Erythroblast (primary cell): ENCODE results near the gene SEPTIN2.

Experiments
- GATA1 ChIP-seq: IDR thresholded peaks from 2 replicates; pipeline ENCODE4 v1.6.1; 2011; ENCODE audit warnings: low read depth, mild to moderate bottlenecking, control low read depth, low read length, moderate library complexity
- POLR2A ChIP-seq: IDR thresholded peaks from 2 replicates; pipeline ENCODE4 v1.6.1; 2011; ENCODE audit warnings: mild to moderate bottlenecking, low read length

GRCh38 chr2:241376808-241377207 lies 61.1 kb downstream of the SEPTIN2 start:
- TF ChIP-seq POLR2A (no peak), GATA1 (no peak)
